ENCODE results near the gene ESR1.
"Not testable (repeated sequence)": the region's sequence is repeated elsewhere in the genome, so short reads cannot be mapped to it uniquely, and the experiment has no call there.

DNA sequence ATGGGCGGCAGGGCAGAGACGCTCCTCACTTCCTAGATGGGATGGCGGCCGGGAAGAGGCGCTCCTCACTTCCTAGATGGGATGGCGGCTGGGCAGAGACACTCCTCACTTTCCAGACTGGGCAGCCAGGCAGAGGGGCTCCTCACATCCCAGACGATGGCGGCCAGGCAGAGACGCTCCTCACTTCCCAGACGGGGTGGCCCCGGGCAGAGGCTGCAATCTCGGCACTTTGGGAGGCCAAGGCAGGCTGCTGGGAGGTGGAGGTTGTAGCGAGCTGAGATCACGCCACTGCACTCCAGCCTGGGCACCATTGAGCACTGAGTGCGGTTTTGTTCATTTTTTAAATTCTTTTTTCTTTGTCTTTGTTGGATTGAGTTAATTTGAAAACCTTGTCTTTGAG lies 92.3 kb downstream of the ESR1 start:
- TF ChIP-seq, protein P1, sequence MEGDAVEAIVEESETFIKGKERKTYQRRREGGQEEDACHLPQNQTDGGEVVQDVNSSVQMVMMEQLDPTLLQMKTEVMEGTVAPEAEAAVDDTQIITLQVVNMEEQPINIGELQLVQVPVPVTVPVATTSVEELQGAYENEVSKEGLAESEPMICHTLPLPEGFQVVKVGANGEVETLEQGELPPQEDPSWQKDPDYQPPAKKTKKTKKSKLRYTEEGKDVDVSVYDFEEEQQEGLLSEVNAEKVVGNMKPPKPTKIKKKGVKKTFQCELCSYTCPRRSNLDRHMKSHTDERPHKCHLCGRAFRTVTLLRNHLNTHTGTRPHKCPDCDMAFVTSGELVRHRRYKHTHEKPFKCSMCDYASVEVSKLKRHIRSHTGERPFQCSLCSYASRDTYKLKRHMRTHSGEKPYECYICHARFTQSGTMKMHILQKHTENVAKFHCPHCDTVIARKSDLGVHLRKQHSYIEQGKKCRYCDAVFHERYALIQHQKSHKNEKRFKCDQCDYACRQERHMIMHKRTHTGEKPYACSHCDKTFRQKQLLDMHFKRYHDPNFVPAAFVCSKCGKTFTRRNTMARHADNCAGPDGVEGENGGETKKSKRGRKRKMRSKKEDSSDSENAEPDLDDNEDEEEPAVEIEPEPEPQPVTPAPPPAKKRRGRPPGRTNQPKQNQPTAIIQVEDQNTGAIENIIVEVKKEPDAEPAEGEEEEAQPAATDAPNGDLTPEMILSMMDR (IDR thresholded peaks at IDR 0.05): not testable (repeated sequence)
- TF ChIP-seq POLR2A (IDR thresholded peaks at IDR 0.05): not testable (repeated sequence)
